Activated T-cell treated with anti-CD3 and anti-CD28 coated beads, Interleukin-2, amount 50 U/mL, for 72 hours (primary cell): ENCODE results near the gene HTR3C. TPM values are rescaled to one million over a fixed set of nuclear protein-coding genes. Genes with fewer than 3 reads are reported as not detected.
"Not testable (repeated sequence)": the region's sequence is repeated elsewhere in the genome, so short reads cannot be mapped to it uniquely, and the experiment has no call there.

Experiments used
- ATAC-seq, 2 donors: fragments of 150-1000 bp; cut with Tn5 transposase; replicated peaks in 1 of 2; 2 replicates each; pipeline ENCODE4 v1.10.0; 2021; ENCODE audit warnings: moderate library complexity in 2 of 2, mild to moderate bottlenecking in 1 of 2
- DNase-seq, 2 donors: peaks; one replicate each; pipeline ENCODE4 v3.0.0; 2021 to 2022; ENCODE audit warnings: mixed read lengths in 1 of 2
- H3K27ac Mint-ChIP-seq: one replicate; pipeline ENCODE4 v1.8.0; 2022; ENCODE audit warnings: mild to moderate bottlenecking, moderate library complexity, mixed read lengths
- H3K27me3 Mint-ChIP-seq: one replicate; pipeline ENCODE4 v1.8.0; 2022; ENCODE audit warnings: low read depth, mixed read lengths
- H3K36me3 Mint-ChIP-seq, 2 donors: one replicate each; pipeline ENCODE4 v1.8.0; 2022; ENCODE audit warnings: mixed read lengths in 2 of 2, mild to moderate bottlenecking in 1 of 2; ENCODE audit not compliant: insufficient read depth in 2 of 2
- H3K4me1 Mint-ChIP-seq: one replicate; pipeline ENCODE4 v1.8.0; 2022; ENCODE audit warnings: low read depth, mixed read lengths
- H3K4me3 Mint-ChIP-seq, 2 donors: one replicate each; pipeline ENCODE4 v1.8.0; 2022; ENCODE audit warnings: mild to moderate bottlenecking in 2 of 2, mixed read lengths in 2 of 2, moderate library complexity in 2 of 2
- H3K9me3 Mint-ChIP-seq, 2 donors: one replicate each; pipeline ENCODE4 v1.8.0; 2022; ENCODE audit warnings: mixed read lengths in 2 of 2
- total RNA-seq, 2 donors: library from RNA; stranded (reverse); gene quantifications; one replicate each; pipeline ENCODE4 v1.2.3, GENCODE V29; 2022

The HTR3C gene
- total RNA-seq, 2 donors from 2014 or later = not detected

- DNase-seq (peak in 1 of 2 donors; percentile 76), ATAC-seq (peak; percentile 83 to 87)
- H3K9me3 Mint-ChIP-seq = no peaks in the 10 kb centered on the region
- peak overlapping the region; percentile 99 to 100 for H3K4me3 Mint-ChIP-seq
- H3K4me1 Mint-ChIP-seq = peaks cover 32% of the 10 kb centered on the region
- peaks cover 4 to 6% of the 10 kb centered on the region in 2 donors for H3K36me3 Mint-ChIP-seq
- H3K27me3 Mint-ChIP-seq = peaks cover 8% of the 10 kb centered on the region
- H3K27ac Mint-ChIP-seq = peak overlapping the region; percentile 94
Observed at GRCh38 chr3:184016811-184017671, 35.8 kb upstream of the HTR3C start.

GRCh38 chr3:184017672-184018423 is 35.0 kb upstream of the HTR3C start, which contains the start of gene ABCC5:
Gene ABCC5, minus strand, starts transcription at chr3:184017884. Its CDS starts 3,492 bp downstream, at chr3:184014392.
- peak within 1 kb of the TSS; percentile 99 to 100 for H3K4me3 Mint-ChIP-seq
- peaks cover 1 to 6% of the 10 kb centered on the region in 2 donors for H3K36me3 Mint-ChIP-seq
- H3K4me1 Mint-ChIP-seq = peaks cover 32% of the 10 kb centered on the region
- DNase-seq (peak; percentile 82 to 83), ATAC-seq (peak; percentile 91 to 92)
- H3K9me3 Mint-ChIP-seq = no peaks in the 10 kb centered on the region
- H3K27me3 Mint-ChIP-seq = peaks cover 8% of the 10 kb centered on the region
- peak within 1 kb of the TSS; percentile 94 for H3K27ac Mint-ChIP-seq

- Mint-ChIP-seq H3K27ac (peak overlapping the region; percentile 94), H3K4me3 (peak overlapping the region; percentile 99 to 100), H3K27me3 (peaks cover 8% of the 10 kb centered on the region), H3K4me1 (peaks cover 32% of the 10 kb centered on the region), H3K36me3 (peaks cover 1 to 6% of the 10 kb centered on the region in 2 donors), H3K9me3 (no peaks in the 10 kb centered on the region)
- DNase-seq (no peak), ATAC-seq (no peak)
Observed at GRCh38 chr3:184018424-184018973, 34.3 kb upstream of the HTR3C start.

- H3K4me3 Mint-ChIP-seq = no peak overlapping the region
- H3K27ac Mint-ChIP-seq = no peak overlapping the region
- no peaks in the 10 kb centered on the region for H3K9me3 Mint-ChIP-seq
- ATAC-seq (no peak), DNase-seq (no peak)
- H3K36me3 Mint-ChIP-seq = peaks cover 1 to 4% of the 10 kb centered on the region in 2 donors
- H3K4me1 Mint-ChIP-seq = peaks cover 10% of the 10 kb centered on the region
- H3K27me3 Mint-ChIP-seq = peaks cover 8% of the 10 kb centered on the region
Observed at GRCh38 chr3:184022323-184022722, 30.5 kb upstream of the HTR3C start.

GRCh38 chr3:184025256-184025655 is 27.6 kb upstream of the HTR3C start:
- not testable (repeated sequence) for H3K9me3 Mint-ChIP-seq, DNase-seq, H3K4me3 Mint-ChIP-seq, H3K4me1 Mint-ChIP-seq, H3K27me3 Mint-ChIP-seq, H3K27ac Mint-ChIP-seq, ATAC-seq, H3K36me3 Mint-ChIP-seq

- not testable (repeated sequence) for DNase-seq, ATAC-seq, H3K27me3 Mint-ChIP-seq, H3K36me3 Mint-ChIP-seq, H3K9me3 Mint-ChIP-seq, H3K4me1 Mint-ChIP-seq, H3K4me3 Mint-ChIP-seq
- peak overlapping the region; percentile 68 for H3K27ac Mint-ChIP-seq
Observed at GRCh38 chr3:184028275-184028890, 24.5 kb upstream of the HTR3C start.

- DNase-seq (no peak), ATAC-seq (no peak)
- H3K4me1 Mint-ChIP-seq = no peaks in the 10 kb centered on the region
- H3K9me3 Mint-ChIP-seq = peaks cover 0 to 2% of the 10 kb centered on the region in 2 donors
- peaks cover 10% of the 10 kb centered on the region for H3K27me3 Mint-ChIP-seq
- no peak overlapping the region for H3K27ac Mint-ChIP-seq
- no peak overlapping the region for H3K4me3 Mint-ChIP-seq
- H3K36me3 Mint-ChIP-seq = no peaks in the 10 kb centered on the region
Observed at GRCh38 chr3:184029443-184029842, 23.4 kb upstream of the HTR3C start.

- DNase-seq (no peak), ATAC-seq (no peak)
- Mint-ChIP-seq H3K27ac (no peak overlapping the region), H3K36me3 (no peaks in the 10 kb centered on the region), H3K9me3 (peaks cover 0 to 2% of the 10 kb centered on the region in 2 donors), H3K27me3 (peaks cover 10% of the 10 kb centered on the region), H3K4me1 (no peaks in the 10 kb centered on the region), H3K4me3 (no peak overlapping the region)
Observed at GRCh38 chr3:184030536-184030935, 22.3 kb upstream of the HTR3C start.

- Mint-ChIP-seq H3K36me3 (no peaks in the 10 kb centered on the region), H3K27ac (no peak within 1 kb of the TSS), H3K9me3 (peaks cover 0 to 2% of the 10 kb centered on the region in 2 donors), H3K27me3 (peaks cover 10% of the 10 kb centered on the region), H3K4me3 (no peak within 1 kb of the TSS), H3K4me1 (no peaks in the 10 kb centered on the region)
- no peak for ATAC-seq
- no peak for DNase-seq
Observed at GRCh38 chr3:184031187-184031792, 21.6 kb upstream of the HTR3C start, which contains the start of gene HTR3D. Gene HTR3D, plus strand, starts transcription at chr3:184031742. Its CDS starts 0 bp downstream, at chr3:184031742.

- H3K9me3 Mint-ChIP-seq = no peaks in the 10 kb centered on the region
- H3K27ac Mint-ChIP-seq = no peak overlapping the region
- H3K4me3 Mint-ChIP-seq = no peak overlapping the region
- peaks cover 10% of the 10 kb centered on the region for H3K27me3 Mint-ChIP-seq
- no peaks in the 10 kb centered on the region for H3K4me1 Mint-ChIP-seq
- no peaks in the 10 kb centered on the region for H3K36me3 Mint-ChIP-seq
- no peak for DNase-seq
- no peak for ATAC-seq
Observed at GRCh38 chr3:184037816-184038215, 15.0 kb upstream of the HTR3C start.

GRCh38 chr3:184038307-184038706 is 14.5 kb upstream of the HTR3C start:
- H3K4me3 Mint-ChIP-seq, H3K27me3 Mint-ChIP-seq, H3K4me1 Mint-ChIP-seq, H3K36me3 Mint-ChIP-seq, H3K27ac Mint-ChIP-seq, DNase-seq, ATAC-seq, H3K9me3 Mint-ChIP-seq: not testable (repeated sequence)

- H3K27ac Mint-ChIP-seq = no peak overlapping the region
- DNase-seq (no peak), ATAC-seq (no peak)
- no peak overlapping the region for H3K4me3 Mint-ChIP-seq
- no peaks in the 10 kb centered on the region for H3K9me3 Mint-ChIP-seq
- no peaks in the 10 kb centered on the region for H3K4me1 Mint-ChIP-seq
- no peaks in the 10 kb centered on the region for H3K36me3 Mint-ChIP-seq
- H3K27me3 Mint-ChIP-seq = no peaks in the 10 kb centered on the region
Observed at GRCh38 chr3:184039414-184039813, 13.4 kb upstream of the HTR3C start.
